GM21529 (cell line): ENCODE results near the gene PAK5.

Experiments
- ATAC-seq: cut with Tn5 transposase; IDR thresholded peaks from one replicate; pipeline ENCODE4 v1.9.1; 2021; ENCODE audit not compliant: unreplicated experiment

PAK5 gene

GRCh38 chr20:9838378-9839295 is at the start of gene PAK5:
TSS of gene PAK5 (minus strand) at chr20:9839076. CDS start at chr20:9644328, 194,748 bp downstream.
- no peak for ATAC-seq

GRCh38 chr20:9887706-9888105 is 48.8 kb upstream of the PAK5 start:
- no peak for ATAC-seq

- ATAC-seq, result no peak
Observed at GRCh38 chr20:9886227-9886626, 47.4 kb upstream of the PAK5 start.

- ATAC-seq, result no peak
Observed at GRCh38 chr20:9884666-9885065, 45.8 kb upstream of the PAK5 start.

GRCh38 chr20:9884061-9884460 is 45.2 kb upstream of the PAK5 start:
- ATAC-seq, result no peak

GRCh38 chr20:9877932-9878495 is 39.1 kb upstream of the PAK5 start:
- no peak for ATAC-seq

- no peak for ATAC-seq
Observed at GRCh38 chr20:9867196-9867980, 28.5 kb upstream of the PAK5 start.

GRCh38 chr20:9852566-9852965 is 13.7 kb upstream of the PAK5 start:
- no peak for ATAC-seq

GRCh38 chr20:9839626-9840025 is 750 bp upstream of the PAK5 start:
- ATAC-seq, result no peak

GRCh38 chr20:9838035-9838377 is 870 bp downstream of the PAK5 start:
- ATAC-seq, result no peak

GRCh38 chr20:9837634-9838033 is 1.2 kb downstream of the PAK5 start:
- no peak for ATAC-seq

- no peak for ATAC-seq
Observed at GRCh38 chr20:9835302-9835701, 3.6 kb downstream of the PAK5 start.

GRCh38 chr20:9831032-9831431 is 7.8 kb downstream of the PAK5 start:
- no peak for ATAC-seq

- ATAC-seq, result no peak
Observed at GRCh38 chr20:9829835-9830234, 9.0 kb downstream of the PAK5 start.

- no peak for ATAC-seq
Observed at GRCh38 chr20:9817654-9818053, 21.2 kb downstream of the PAK5 start.

GRCh38 chr20:9815632-9816031 is 23.2 kb downstream of the PAK5 start:
- ATAC-seq, result no peak

GRCh38 chr20:9810738-9811137 is 28.1 kb downstream of the PAK5 start:
- no peak for ATAC-seq

- no peak for ATAC-seq
Observed at GRCh38 chr20:9809271-9809670, 29.6 kb downstream of the PAK5 start.

GRCh38 chr20:9808166-9808565 is 30.7 kb downstream of the PAK5 start:
- no peak for ATAC-seq

- ATAC-seq, result no peak
Observed at GRCh38 chr20:9807136-9807535, 31.7 kb downstream of the PAK5 start.

GRCh38 chr20:9800421-9800820 is 38.5 kb downstream of the PAK5 start:
- ATAC-seq, result no peak

GRCh38 chr20:9794831-9795230 is 44.0 kb downstream of the PAK5 start:
- ATAC-seq, result no peak
